ENCODE results near the gene CRELD2. TPM values are rescaled to one million over a fixed set of nuclear protein-coding genes. Genes with fewer than 3 reads are reported as not detected.
A peak's percentile ranks its signal among the peaks of the same experiment; 100 is the strongest.

Gene CRELD2
- total and polyA plus RNA-seq, 2 of the 13 experiments (the other 11 are each of a cell fraction or from before 2014, with no cell fraction given) = 17.2 to 44.7 TPM

- peak; percentile 74; the same call in 1 of the 2 replicates for TF ChIP-seq ZNF691 (CRISPR knock-in tag; IDR thresholded peaks at IDR 0.05; ENCODE audit: borderline replicate concordance, low read depth)
- peak in 1 of 2 experiments; percentile 59; a peak in 1 of 4 replicates for TF ChIP-seq POLR2A (IDR thresholded peaks at IDR 0.05; ENCODE audit: insufficient read depth in 1 of 2, low read depth in 2 of 2, low read length in 2 of 2)
- peak; percentile 84; the same call in 1 of the 2 replicates for TF ChIP-seq MAX (IDR thresholded peaks at IDR 0.05)
- 0 out of 2 replicates have a peak, but pooled peaks have one; percentile 44 for TF ChIP-seq ZNF431 (CRISPR knock-in tag; IDR thresholded peaks at IDR 0.05; ENCODE audit: borderline replicate concordance, low read depth)
- TF ChIP-seq ZBTB44 (CRISPR knock-in tag; IDR thresholded peaks at IDR 0.05) = no peak
- TF ChIP-seq THYN1 (CRISPR knock-in tag; IDR thresholded peaks at IDR 0.05; ENCODE audit: borderline replicate concordance, low read depth) = no peak
- TF ChIP-seq ZBTB8A (CRISPR knock-in tag; IDR thresholded peaks at IDR 0.05; ENCODE audit: borderline replicate concordance, low read depth) = peak; percentile 87; the same call in 1 of the 2 replicates
- TF ChIP-seq NR3C1 (CRISPR knock-in tag; IDR thresholded peaks at IDR 0.05) = no peak
- TF ChIP-seq MYC (CRISPR knock-in tag; IDR thresholded peaks at IDR 0.05; ENCODE audit: borderline replicate concordance) = peak; percentile 79
- TF ChIP-seq ZXDC (CRISPR knock-in tag; IDR thresholded peaks at IDR 0.05) = peak; percentile 94
- TF ChIP-seq POGZ (CRISPR knock-in tag; IDR thresholded peaks at IDR 0.05) = no peak; the same call in 1 of the 2 replicates
- no peak for TF ChIP-seq SP1 (IDR thresholded peaks at IDR 0.05)
- TF ChIP-seq SP1 (CRISPR knock-in tag; IDR thresholded peaks at IDR 0.05) = peak; percentile 41; the same call in 1 of the 2 replicates
- no peak for TF ChIP-seq TRIM24 (CRISPR knock-in tag; IDR thresholded peaks at IDR 0.05)
- TF ChIP-seq ZNF225 (CRISPR knock-in tag; IDR thresholded peaks at IDR 0.05) = no peak; the same call in 1 of the 2 replicates
- TF ChIP-seq ZBTB2 (CRISPR knock-in tag; IDR thresholded peaks at IDR 0.05; ENCODE audit: low read depth) = no peak
Observed at GRCh38 chr22:49948958-49949913, 30.8 kb downstream of the CRELD2 start (continued).

Data from HepG2 (cell line).